HepG2 (cell line): Measurements from ENCODE around the gene OCLN. TPM values are rescaled to one million over a fixed set of nuclear protein-coding genes. Genes with fewer than 3 reads are reported as not detected.
"Not testable (repeated sequence)": the region's sequence is repeated elsewhere in the genome, so short reads cannot be mapped to it uniquely, and the experiment has no call there.

ENCODE experiments used
- ATAC-seq: fragments of 200-7000 bp; cut with Tn5 transposase; 3 replicates; pipeline ENCODE4 v1.9.1; 2020; ENCODE audit warnings: mild to moderate bottlenecking, moderate library complexity
- BruUV-seq: library from RNA; stranded (reverse); fragments of 400-500 nt; replicated peaks from 2 replicates; lab custom pipeline; 2021; lab: Mats Ljungman, UMichigan
- CTCF ChIA-PET: fragments of 300-600 bp; formaldehyde crosslinking; extraction: SDS; loops from one replicate; lab custom pipeline; 2021; ENCODE audit warnings: low total read pairs, inconsistent platforms, low intra/inter-chr PET ratio; lab: Yijun Ruan, JAX
- POLR2A ChIA-PET: fragments of 350-600 bp; sonication (Branson Sonifier 250); formaldehyde crosslinking; loops from one replicate; lab custom pipeline; 2020; ENCODE audit warnings: antibody characterized with exemption, inconsistent platforms; lab: Yijun Ruan, JAX
- DNase-seq: peaks from one replicate; pipeline ENCODE4 v3.0.0-alpha.2; 2015; ENCODE audit warnings: low spot score
- FAIRE-seq: peaks from 3 replicates; lab custom pipeline; 2011; peaks lifted over from hg19 to GRCh38; lab: Jason Lieb, UNC
- H2AFZ ChIP-seq: one replicate; pipeline ENCODE4 v1.6.1; 2011; ENCODE audit warnings: low read length, inconsistent platforms
- H3K27ac ChIP-seq: fragments of 300-600 bp; 3 replicates; pipeline ENCODE4 v1.8.0; 2011; ENCODE audit warnings: mixed run types, mild to moderate bottlenecking, mixed read lengths, low read length, inconsistent platforms; ENCODE audit not compliant: insufficient read depth; ENCODE audit errors: extremely low read length
- H3K27me3 ChIP-seq, 2 experiments: fragments of 200-600 bp in 1 of 2; 2 replicates in 1 of 2; 3 replicates in 1 of 2; pipeline versions ENCODE4 v1.6.0 to v1.8.0; 2011; ENCODE audit warnings: low read length in 2 of 2, mild to moderate bottlenecking in 2 of 2, moderate library complexity in 2 of 2, inconsistent platforms in 1 of 2; ENCODE audit not compliant: insufficient read depth in 2 of 2, control insufficient read depth in 1 of 2
- H3K36me3 ChIP-seq, 2 experiments: fragments of 200-600 bp in 1 of 2; replicated peaks in 1 of 2; 2 replicates in 1 of 2; 3 replicates in 1 of 2; pipeline versions ENCODE4 v1.5.1 to v1.8.0; 2011; ENCODE audit warnings: low read length in 2 of 2, inconsistent platforms in 1 of 2; ENCODE audit not compliant: insufficient read depth in 2 of 2, control insufficient read depth in 1 of 2
- H3K4me1 ChIP-seq: 2 replicates; pipeline ENCODE4 v1.5.1; 2012; ENCODE audit warnings: low read length, inconsistent platforms; ENCODE audit not compliant: insufficient read depth
- H3K4me2 ChIP-seq: 2 replicates; pipeline ENCODE4 v1.6.0; 2011; ENCODE audit warnings: low read depth, low read length, inconsistent platforms
- H3K4me3 ChIP-seq, 3 experiments: fragments of 200-600 bp in 1 of 3; sonication (generic), shearing (Covaris generic) in 1 of 3; replicated peaks in 1 of 3; 2 replicates each; pipeline ENCODE4 v1.5.1; 2011 to 2016; ENCODE audit warnings: low read length in 3 of 3, inconsistent platforms in 2 of 3, low read depth in 2 of 3, mild to moderate bottlenecking in 2 of 3, control low read depth in 1 of 3, mixed read lengths in 1 of 3; ENCODE audit not compliant: insufficient read depth in 1 of 3
- H3K79me2 ChIP-seq: one replicate; pipeline ENCODE4 v1.6.1; 2011; ENCODE audit warnings: low read length, inconsistent platforms; ENCODE audit not compliant: insufficient read depth
- H3K9ac ChIP-seq: 2 replicates; pipeline ENCODE4 v1.6.0; 2011; ENCODE audit warnings: mild to moderate bottlenecking, low read depth, low read length, inconsistent platforms; ENCODE audit not compliant: insufficient read depth
- H3K9me3 ChIP-seq: 2 replicates; pipeline ENCODE4 v1.5.1; 2012; ENCODE audit warnings: mild to moderate bottlenecking, low read length
- H4K20me1 ChIP-seq: 2 replicates; pipeline ENCODE4 v1.6.0; 2011; ENCODE audit warnings: inconsistent platforms, mild to moderate bottlenecking, low read length, moderate library complexity; ENCODE audit not compliant: insufficient read depth
- ARID5B ChIP-seq: IDR thresholded peaks from 2 replicates; pipeline ENCODE4 v1.4.0; 2020; ENCODE audit warnings: mild to moderate bottlenecking, missing genetic modification reagents
- CEBPG ChIP-seq: IDR thresholded peaks from 2 replicates; pipeline ENCODE4 v1.6.1; 2016
- GATAD2A ChIP-seq: IDR thresholded peaks from 2 replicates; pipeline ENCODE4 v1.6.1; 2016
- HNF4A ChIP-seq: sonication (generic); formaldehyde crosslinking; IDR thresholded peaks from 2 replicates; pipeline ENCODE4 v1.4.0; 2020; ENCODE audit warnings: missing genetic modification reagents
- NR2F6 ChIP-seq, 2 experiments: IDR thresholded peaks; 2 replicates each; pipeline ENCODE4 v1.6.1; 2016; ENCODE audit warnings: antibody characterized with exemption in 1 of 2, mild to moderate bottlenecking in 1 of 2
- RARA ChIP-seq: IDR thresholded peaks from 2 replicates; pipeline ENCODE4 v1.6.1; 2016; ENCODE audit warnings: missing genetic modification reagents, missing compliant biosample characterization
- ZNF234 ChIP-seq: sonication (generic); formaldehyde crosslinking; conservative IDR thresholded peaks from 2 replicates; pipeline ENCODE4 v1.5.1; 2020; ENCODE audit warnings: mild to moderate bottlenecking, missing genetic modification reagents
- WGBS: methylation state at CpG from one replicate; pipeline ENCODE4 v1.1.6; 2017; ENCODE audit warnings: low lambda C conversion rate; 5-methylcytosine and 5-hydroxymethylcytosine counted together
- in situ Hi-C: cut with HindIII; loops from 2 replicates; pipeline ENCODE4 v1.10.0; 2017; ENCODE audit warnings: low pct_unique_long_range_greater_than_20kb; ENCODE audit not compliant: extremely low pct_ligation_motif_present
- intact Hi-C: fragments of 100-400 bp; cut with micrococcal nuclease; formaldehyde crosslinking; loops from one replicate; pipeline ENCODE4 v1.10.0; 2022; ENCODE audit not compliant: unreplicated experiment
- polyA plus RNA-seq, 8 experiments: library from polyadenylated mRNA; depleted of rRNA in 3 of 8; stranded (reverse) in 7 of 8; unstranded in 1 of 8; fragments of >200 nt; fragmentation: Illumina TruSeq in 4 of 8; extraction: Trizol in 4 of 8; gene quantifications; 2 replicates each; pipeline versions ENCODE4 v1.2.1 to v1.2.3, GENCODE V29; 2011 to 2016; ENCODE audit warnings: low read depth in 4 of 8, missing spikeins in 1 of 8, mixed read lengths in 1 of 8; ENCODE audit not compliant: insufficient read depth in 1 of 8
- total RNA-seq, 5 experiments: library from RNA; depleted of rRNA; stranded (reverse); fragments of >200 nt; fragmentation: Illumina TruSeq; extraction: Trizol; gene quantifications; 2 replicates each; pipeline ENCODE4 v1.2.3, GENCODE V29; 2016; ENCODE audit warnings: low read depth in 1 of 5

Gene OCLN
- total and polyA plus RNA-seq, 2 of the 13 experiments (the other 11 are each of a cell fraction or from before 2014, with no cell fraction given) = 24.1 to 34.8 TPM

GRCh38 chr5:69531406-69531801 is 38.8 kb downstream of the OCLN start (continued):
- no peak for TF ChIP-seq ZNF234 (CRISPR knock-in tag)
- TF ChIP-seq, all 625 proteins: peak for 0

GRCh38 chr5:69537911-69538310 is 45.3 kb downstream of the OCLN start:
- POLR2A ChIA-PET, H3K9me3 ChIP-seq, DNase-seq, H2AFZ ChIP-seq, H3K79me2 ChIP-seq, H4K20me1 ChIP-seq, in situ Hi-C loops, H3K27me3 ChIP-seq, H3K4me1 ChIP-seq, FAIRE-seq, CTCF ChIA-PET, intact Hi-C loops, BruUV-seq, H3K36me3 ChIP-seq, H3K27ac ChIP-seq, ATAC-seq, H3K4me2 ChIP-seq, H3K4me3 ChIP-seq, H3K9ac ChIP-seq: not testable (repeated sequence)
- 84% methylated on average over 3 of the region's 3 CpGs for WGBS

GRCh38 chr5:69538735-69539134 is 46.1 kb downstream of the OCLN start:
- POLR2A ChIA-PET, BruUV-seq: not testable (repeated sequence)

More at GRCh38 chr5:69538735-69539134, 46.1 kb downstream of the OCLN start:
- H3K4me3 ChIP-seq; DNase-seq; CTCF ChIA-PET; H3K4me2 ChIP-seq; intact Hi-C loops; H3K36me3 ChIP-seq; H3K79me2 ChIP-seq; H2AFZ ChIP-seq; H4K20me1 ChIP-seq; in situ Hi-C loops; H3K4me1 ChIP-seq; H3K27me3 ChIP-seq; H3K9me3 ChIP-seq; H3K27ac ChIP-seq; H3K9ac ChIP-seq; TF ChIP-seq NR2F6 (IDR thresholded peaks at IDR 0.05): not testable (repeated sequence)
- peak; percentile 91 for ATAC-seq
- TF ChIP-seq ARID5B (CRISPR knock-in tag) (peak; percentile 20; the same call in 1 of the 2 replicates), CEBPG (CRISPR knock-in tag) (peak; percentile 62), GATAD2A (CRISPR knock-in tag) (peak; percentile 31; the same call in 1 of the 2 replicates), HNF4A (CRISPR knock-in tag) (peak; percentile 49; the same call in 1 of the 2 replicates), NR2F6 (CRISPR knock-in tag; IDR thresholded peaks at IDR 0.05) (peak; percentile 34; the same call in 1 of the 2 replicates), RARA (CRISPR knock-in tag) (peak; percentile 52; the same call in 1 of the 2 replicates)
- FAIRE-seq = peak; percentile 80
- 29% methylated on average over 2 of the region's 2 CpGs for WGBS
